Esophagus squamous epithelium (tissue), 5 donors: ENCODE measurements around the gene SUSD4. TPM values are rescaled to one million over a fixed set of nuclear protein-coding genes. Genes with fewer than 3 reads are reported as not detected.

Experiments used
- DNase-seq: peaks from one replicate; lab custom pipeline; 2025; lab: John Stamatoyannopoulos, UW
- H3K27ac ChIP-seq, 4 donors: fragments of 200-600 bp; sonication (generic); one replicate each; pipeline ENCODE4 v1.5.1; 2016 to 2019; ENCODE audit warnings: mild to moderate bottlenecking in 1 of 4
- H3K27me3 ChIP-seq, 4 donors: fragments of 200-600 bp; sonication (generic); 1 replicate in 3 of 4; 2 replicates in 1 of 4; pipeline versions ENCODE4 v1.5.1 to v1.6.0; 2017 to 2021; ENCODE audit warnings: antibody characterized with exemption in 1 of 4
- H3K36me3 ChIP-seq, 3 donors: fragments of 200-600 bp; sonication (generic); one replicate each; pipeline ENCODE4 v1.5.1; 2016 to 2019
- H3K4me1 ChIP-seq, 3 donors: fragments of 200-600 bp; sonication (generic); one replicate each; pipeline ENCODE4 v1.5.1; 2017 to 2019
- H3K4me3 ChIP-seq, 4 donors: fragments of 200-600 bp; sonication (generic); 1 replicate in 3 of 4; 2 replicates in 1 of 4; pipeline ENCODE4 v1.5.1; 2016 to 2019; ENCODE audit warnings: mild to moderate bottlenecking in 2 of 4, moderate library complexity in 1 of 4
- H3K9me3 ChIP-seq, 3 donors: fragments of 200-600 bp; sonication (generic); one replicate each; pipeline ENCODE4 v1.5.1; 2016 to 2019
- CTCF ChIP-seq, 6 experiments: fragments of 450-650 bp in 4 of 6; fragments of 200-600 bp in 2 of 6; sonication (generic) in 2 of 6; IDR thresholded peaks; one replicate each; pipeline ENCODE4 v1.5.1; 2016 to 2019; ENCODE audit warnings: antibody characterized with exemption in 6 of 6, mild to moderate bottlenecking in 4 of 6, moderate library complexity in 4 of 6
- POLR2A ChIP-seq, 4 donors: fragments of 450-650 bp; IDR thresholded peaks; one replicate each; pipeline ENCODE4 v1.6.1; 2017; ENCODE audit warnings: antibody characterized with exemption in 4 of 4, mild to moderate bottlenecking in 4 of 4, moderate library complexity in 3 of 4
- WGBS, 2 donors: methylation state at CpG; one replicate each; pipeline ENCODE4 v1.1.5; 2018; 5-methylcytosine and 5-hydroxymethylcytosine counted together
- intact Hi-C: fragments of 100-400 bp; cut with DNase I; formaldehyde crosslinking; loops from one replicate; pipeline ENCODE4 v1.15.0; 2022
- total RNA-seq, 4 donors: library from RNA; depleted of rRNA; stranded (reverse); fragments of >200 nt; gene quantifications; one replicate each; pipeline ENCODE4 v1.1.0, GENCODE V29; 2016
- donor health status: DM: yes; HTN: yes; CAD: no.

SUSD4 gene
- total RNA-seq, 4 donors from 2014 or later: 42.7 to 50.6 (median 46.5) TPM

- Histone ChIP-seq H3K9me3 (no peaks in the 10 kb centered on the region), H3K4me1 (no peaks in the 10 kb centered on the region), H3K36me3 (peaks cover 0 to 55% (median 0%) of the 10 kb centered on the region in 3 donors), H3K27ac (no peak overlapping the region), H3K4me3 (no peak overlapping the region), H3K27me3 (no peaks in the 10 kb centered on the region)
- DNase-seq: no peak
- intact Hi-C loops: no loop called here
- 69 to 75% methylated on average over 2 to 3 of the region's 3 CpGs for WGBS, 2 donors
- no peak for TF ChIP-seq CTCF (IDR thresholded peaks at IDR 0.05)
- TF ChIP-seq POLR2A (IDR thresholded peaks at IDR 0.05): no peak
Observed at GRCh38 chr1:223266632-223267172, 97.3 kb downstream of the SUSD4 start.

GRCh38 chr1:223264983-223265908, 98.7 kb downstream of the SUSD4 start:
- intact Hi-C loops: no loop called here
- TF ChIP-seq POLR2A (IDR thresholded peaks at IDR 0.05) (no peak), CTCF (IDR thresholded peaks at IDR 0.05) (no peak)
- DNase-seq: no peak
- H3K27me3 ChIP-seq: no peaks in the 10 kb centered on the region
- H3K9me3 ChIP-seq: no peaks in the 10 kb centered on the region
- WGBS, 2 donors: 56 to 68% methylated on average over 8 of the region's 10 CpGs
- no peak overlapping the region for H3K4me3 ChIP-seq
- peaks cover 0 to 55% (median 0%) of the 10 kb centered on the region in 3 donors for H3K36me3 ChIP-seq
- no peak overlapping the region for H3K27ac ChIP-seq
- H3K4me1 ChIP-seq: no peaks in the 10 kb centered on the region

GRCh38 chr1:223264529-223264928, 99.4 kb downstream of the SUSD4 start:
- Histone ChIP-seq H3K4me1 (peaks cover 0 to under 1% (median 0%) of the 10 kb centered on the region in 3 donors), H3K4me3 (no peak overlapping the region), H3K36me3 (peaks cover 0 to 55% (median 0%) of the 10 kb centered on the region in 3 donors), H3K27me3 (no peaks in the 10 kb centered on the region), H3K27ac (no peak overlapping the region), H3K9me3 (no peaks in the 10 kb centered on the region)
- WGBS, 2 donors: 71 to 81% methylated on average over 8 of the region's 8 CpGs
- intact Hi-C loops: no loop called here
- TF ChIP-seq CTCF (IDR thresholded peaks at IDR 0.05) (no peak), POLR2A (IDR thresholded peaks at IDR 0.05) (no peak)
- DNase-seq: no peak

- no peaks in the 10 kb centered on the region for H3K27me3 ChIP-seq
- peaks cover 0 to 27% (median 3%) of the 10 kb centered on the region in 3 donors for H3K4me1 ChIP-seq
- 86 to 94% methylated on average over 3 of the region's 3 CpGs for WGBS, 2 donors
- no peak overlapping the region for H3K27ac ChIP-seq
- no peak for DNase-seq
- intact Hi-C loops: no loop called here
- TF ChIP-seq CTCF (IDR thresholded peaks at IDR 0.05) (no peak), POLR2A (IDR thresholded peaks at IDR 0.05) (no peak)
- peaks cover 0 to 39% (median 0%) of the 10 kb centered on the region in 3 donors for H3K36me3 ChIP-seq
- no peak overlapping the region for H3K4me3 ChIP-seq
- H3K9me3 ChIP-seq: no peaks in the 10 kb centered on the region
Observed at GRCh38 chr1:223261914-223262313, 102.1 kb downstream of the SUSD4 start.

- Histone ChIP-seq H3K27ac (no peak overlapping the region), H3K36me3 (peaks cover 0 to 27% (median 0%) of the 10 kb centered on the region in 3 donors), H3K4me1 (peaks cover 11 to 39% (median 13%) of the 10 kb centered on the region in 3 donors), H3K27me3 (no peaks in the 10 kb centered on the region), H3K4me3 (no peak overlapping the region), H3K9me3 (no peaks in the 10 kb centered on the region)
- 90 to 95% methylated on average over 7 of the region's 7 CpGs for WGBS, 2 donors
- no peak for TF ChIP-seq POLR2A (IDR thresholded peaks at IDR 0.05)
- TF ChIP-seq CTCF (IDR thresholded peaks at IDR 0.05): no peak
- intact Hi-C loops: no loop called here
- no peak for DNase-seq
Observed at GRCh38 chr1:223260712-223261111, 103.3 kb downstream of the SUSD4 start.
